Activated T-cell treated with anti-CD3 and anti-CD28 coated beads, Interleukin-2, amount 50 U/mL, for 24 hours (primary cell): ENCODE measurements around the gene DENND4A.
A peak's percentile ranks its signal among the peaks of the same experiment; 100 is the strongest.

Experiments
- DNase-seq: peaks from one replicate; pipeline ENCODE4 v3.0.0-alpha.2; 2020
- H3K27ac Mint-ChIP-seq: 2 replicates; pipeline ENCODE4 v1.8.0; 2020; ENCODE audit warnings: mild to moderate bottlenecking, mixed read lengths
- H3K27me3 Mint-ChIP-seq: 2 replicates; pipeline ENCODE4 v1.8.0; 2020; ENCODE audit warnings: mixed read lengths
- H3K36me3 Mint-ChIP-seq: 2 replicates; pipeline ENCODE4 v1.8.0; 2020; ENCODE audit warnings: low read depth, mixed read lengths
- H3K4me1 Mint-ChIP-seq: 2 replicates; pipeline ENCODE4 v1.8.0; 2020; ENCODE audit warnings: low read depth, mixed read lengths
- H3K4me3 Mint-ChIP-seq: 2 replicates; pipeline ENCODE4 v1.8.0; 2020; ENCODE audit warnings: mild to moderate bottlenecking, moderate library complexity, mixed read lengths
- H3K9me3 Mint-ChIP-seq: 2 replicates; pipeline ENCODE4 v1.8.0; 2020; ENCODE audit warnings: mixed read lengths

The DENND4A gene

DNA sequence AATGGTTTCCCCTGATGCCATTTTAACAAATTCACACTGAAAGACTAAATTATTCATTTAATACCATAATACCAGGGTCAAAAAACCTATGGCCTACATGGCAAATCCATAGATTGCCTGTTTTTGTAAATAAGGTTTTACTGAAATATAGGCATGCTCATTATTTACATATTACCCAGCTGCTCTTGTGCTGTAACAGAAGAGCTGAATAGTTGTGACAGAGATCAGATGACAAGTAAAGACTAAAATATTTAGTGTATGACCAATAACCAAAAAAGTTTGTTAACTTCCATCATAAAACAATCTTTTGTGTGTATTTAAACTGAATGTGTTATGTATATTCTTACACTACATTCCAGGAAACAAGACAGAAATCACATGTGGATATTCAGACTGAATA is 60.2 kb downstream of the DENND4A start:
- no peaks in the 10 kb centered on the region for H3K9me3 Mint-ChIP-seq
- no peak overlapping the region for H3K27ac Mint-ChIP-seq
- H3K4me1 Mint-ChIP-seq = no peaks in the 10 kb centered on the region
- H3K4me3 Mint-ChIP-seq = no peak overlapping the region
- peaks cover 73% of the 10 kb centered on the region for H3K36me3 Mint-ChIP-seq
- no peaks in the 10 kb centered on the region for H3K27me3 Mint-ChIP-seq
- DNase-seq = no peak

DNA sequence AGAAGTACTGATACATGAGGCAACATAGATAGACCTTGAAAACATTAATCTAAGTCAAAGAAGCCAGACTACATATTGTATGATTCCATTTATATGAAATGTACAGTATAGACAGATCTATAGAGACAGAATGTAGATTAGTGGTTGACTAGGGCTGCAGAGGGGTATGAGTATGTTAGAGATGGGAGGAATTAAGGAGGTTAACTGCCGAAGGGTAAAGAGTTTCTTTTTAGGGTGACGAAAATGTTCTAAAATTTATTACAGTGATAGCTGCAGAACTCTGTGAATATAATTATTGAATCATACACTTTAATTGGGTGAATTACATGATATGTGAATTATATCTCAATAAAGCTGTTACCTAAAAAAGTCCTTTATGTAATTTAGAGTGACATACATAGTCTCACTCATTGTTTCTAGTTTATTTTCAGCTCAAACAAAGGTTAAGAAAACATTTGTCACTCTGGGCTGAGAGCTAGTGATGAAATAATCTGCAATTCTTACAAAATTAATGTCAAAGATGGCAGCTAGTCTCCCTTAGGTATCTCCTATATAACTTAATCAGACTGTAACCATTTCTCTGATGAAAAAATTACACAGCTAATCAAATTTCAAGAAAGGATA is 61.4 kb downstream of the DENND4A start:
- H3K4me3 Mint-ChIP-seq = no peak overlapping the region
- H3K27ac Mint-ChIP-seq = no peak overlapping the region
- DNase-seq = no peak

DNA sequence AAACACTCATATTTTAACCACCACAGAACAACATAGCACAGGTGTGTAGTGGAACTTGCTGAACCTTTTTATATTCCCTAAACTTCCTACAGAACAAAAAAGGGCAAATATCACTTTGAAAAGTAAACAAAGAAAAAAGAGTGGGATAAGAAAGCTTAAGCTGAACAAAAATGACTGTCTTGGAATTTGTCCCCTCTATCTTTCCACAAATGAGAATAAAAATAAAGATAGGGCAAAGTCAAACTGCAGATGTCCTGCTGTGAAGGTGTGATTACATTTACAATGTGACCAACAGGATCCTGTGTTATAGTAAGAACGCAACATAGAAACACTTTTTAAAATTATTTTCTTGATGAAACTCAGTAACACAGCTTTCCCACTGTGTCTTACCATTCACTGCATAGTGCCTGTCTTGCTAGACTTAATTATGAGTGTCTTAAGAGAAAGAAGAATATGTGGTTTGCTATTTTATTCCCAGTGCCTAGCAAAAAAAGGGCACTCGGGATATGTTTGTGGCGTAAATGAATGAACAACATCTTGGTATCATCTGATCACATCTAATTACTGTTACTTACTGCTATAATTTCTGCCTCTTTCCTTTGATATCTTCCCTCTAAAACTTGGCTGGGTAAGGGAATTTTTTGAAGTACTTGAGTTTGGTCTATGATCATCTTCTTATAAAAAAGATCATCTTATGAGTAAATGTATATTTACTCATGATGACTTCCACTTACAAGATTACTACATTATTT is 67.5 kb downstream of the DENND4A start:
- Mint-ChIP-seq H3K27ac (peak overlapping the region; percentile 29), H3K4me1 (no peaks in the 10 kb centered on the region), H3K9me3 (no peaks in the 10 kb centered on the region), H3K27me3 (no peaks in the 10 kb centered on the region), H3K36me3 (peaks cover 70% of the 10 kb centered on the region), H3K4me3 (no peak overlapping the region)
- no peak for DNase-seq

More for the DNA sequence above, 61.4 kb downstream of the DENND4A start:
- Mint-ChIP-seq H3K36me3 (peaks cover 74% of the 10 kb centered on the region), H3K27me3 (no peaks in the 10 kb centered on the region), H3K9me3 (no peaks in the 10 kb centered on the region), H3K4me1 (no peaks in the 10 kb centered on the region)

DNA sequence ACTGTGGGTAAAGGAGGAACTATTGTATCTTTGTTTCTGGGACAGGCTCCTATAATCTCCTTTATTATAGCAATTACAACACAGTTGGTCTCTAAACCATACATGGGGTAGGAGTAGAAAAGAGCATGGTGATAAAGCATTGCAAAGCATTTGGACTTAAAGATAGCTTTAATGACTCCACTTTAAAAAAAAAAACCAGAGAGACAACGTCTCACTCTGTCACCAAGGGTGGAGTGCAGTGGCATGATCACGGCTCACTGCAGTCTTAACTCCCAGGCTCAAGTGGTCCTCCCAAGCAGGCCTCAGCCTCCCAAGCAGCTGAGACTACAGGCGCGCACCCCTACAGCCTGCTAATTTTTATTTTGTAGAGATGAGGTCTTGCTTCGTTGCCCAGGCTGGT is 68.2 kb downstream of the DENND4A start:
- Mint-ChIP-seq H3K4me1 (no peaks in the 10 kb centered on the region), H3K27me3 (no peaks in the 10 kb centered on the region), H3K9me3 (no peaks in the 10 kb centered on the region), H3K4me3 (no peak overlapping the region), H3K36me3 (peaks cover 71% of the 10 kb centered on the region), H3K27ac (no peak overlapping the region)
- DNase-seq = no peak

DNA sequence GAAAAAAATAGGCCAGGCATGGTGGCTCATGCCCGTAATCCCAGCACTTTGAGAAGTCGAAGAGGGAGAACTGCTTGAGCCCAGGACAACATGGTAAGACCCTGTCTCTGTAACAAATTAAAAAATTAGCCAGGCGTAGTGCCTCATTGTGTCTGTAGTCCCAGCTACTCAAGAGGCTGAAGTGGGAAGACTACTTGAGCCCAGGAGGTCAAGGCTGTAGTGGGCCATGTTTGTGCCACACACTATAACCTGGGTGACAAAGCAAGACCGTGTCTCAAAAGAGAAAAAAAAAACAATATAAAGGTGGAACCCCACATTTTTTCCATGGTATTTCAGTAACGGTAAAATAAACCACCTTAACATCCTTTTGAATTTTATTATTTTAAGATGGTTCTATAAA is 69.9 kb downstream of the DENND4A start:
- H3K27me3 Mint-ChIP-seq = no peaks in the 10 kb centered on the region
- DNase-seq = no peak
- H3K4me1 Mint-ChIP-seq = no peaks in the 10 kb centered on the region
- H3K36me3 Mint-ChIP-seq = peaks cover 74% of the 10 kb centered on the region
- H3K4me3 Mint-ChIP-seq = no peak overlapping the region
- no peak overlapping the region for H3K27ac Mint-ChIP-seq
- no peaks in the 10 kb centered on the region for H3K9me3 Mint-ChIP-seq

DNA sequence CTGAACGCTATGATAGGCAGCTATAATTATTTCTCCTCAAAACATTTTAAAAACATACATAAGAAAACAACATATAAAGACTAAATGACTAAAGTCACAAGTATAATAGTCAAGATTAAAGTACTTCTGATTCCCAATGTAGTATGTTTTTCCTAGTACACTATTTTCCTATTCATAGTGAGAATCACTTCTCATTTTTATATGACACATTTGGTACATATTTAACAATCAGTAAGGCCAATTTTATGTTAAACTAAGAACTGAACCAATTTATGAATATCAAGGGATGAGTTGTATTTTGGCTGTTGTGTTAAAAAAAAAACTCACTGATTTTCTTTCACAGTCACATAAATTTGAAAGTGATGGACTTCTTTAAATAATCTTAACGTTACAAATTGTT is 79.7 kb downstream of the DENND4A start:
- no peaks in the 10 kb centered on the region for H3K9me3 Mint-ChIP-seq
- no peak for DNase-seq
- peaks cover 74% of the 10 kb centered on the region for H3K36me3 Mint-ChIP-seq
- peak overlapping the region; percentile 47 for H3K27ac Mint-ChIP-seq
- H3K4me1 Mint-ChIP-seq = peaks cover 21% of the 10 kb centered on the region
- no peaks in the 10 kb centered on the region for H3K27me3 Mint-ChIP-seq
- no peak overlapping the region for H3K4me3 Mint-ChIP-seq

DNA sequence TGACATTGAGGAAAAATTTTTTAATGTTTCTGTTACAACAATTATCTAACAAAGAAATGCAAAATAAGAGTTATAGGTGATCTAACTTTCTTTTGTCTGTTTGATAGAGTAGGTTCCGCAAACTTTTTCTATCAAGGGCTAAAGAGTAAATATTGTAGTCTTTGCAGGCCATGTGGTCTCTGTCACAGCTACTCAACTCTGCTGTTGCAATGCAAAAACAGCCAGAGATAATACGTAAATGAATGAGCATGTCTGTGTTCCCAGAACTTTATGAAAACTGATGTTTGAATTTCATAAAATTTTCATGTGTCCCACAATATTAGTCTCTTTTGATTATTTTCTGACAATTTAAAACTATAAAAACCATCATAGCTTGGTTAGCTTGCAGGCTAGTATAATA is 97.0 kb downstream of the DENND4A start:
- Mint-ChIP-seq H3K4me3 (no peak overlapping the region), H3K4me1 (no peaks in the 10 kb centered on the region), H3K27ac (no peak overlapping the region), H3K36me3 (peaks cover 80% of the 10 kb centered on the region), H3K9me3 (no peaks in the 10 kb centered on the region), H3K27me3 (no peaks in the 10 kb centered on the region)
- no peak for DNase-seq

DNA sequence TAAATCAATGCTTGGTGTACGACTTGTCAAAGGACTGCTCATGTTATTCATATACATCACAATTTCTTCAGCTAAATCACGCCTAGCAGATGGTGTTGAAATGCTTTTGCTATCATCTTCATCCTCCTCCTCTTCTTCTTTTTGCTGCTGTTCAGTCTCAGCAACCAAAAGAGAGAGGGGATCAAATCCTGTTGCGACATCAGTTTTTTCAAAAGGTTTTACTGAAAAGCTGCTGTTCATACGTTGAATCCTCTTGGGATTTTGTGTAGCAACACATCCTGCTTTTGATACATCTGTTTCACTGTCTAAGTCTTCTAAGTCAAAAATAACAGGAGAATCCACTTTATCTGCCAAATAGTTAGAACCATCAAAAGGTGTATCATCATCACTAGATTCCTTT is 101.3 kb downstream of the DENND4A start:
- Mint-ChIP-seq H3K36me3 (peaks cover 88% of the 10 kb centered on the region), H3K27ac (no peak overlapping the region), H3K27me3 (no peaks in the 10 kb centered on the region), H3K9me3 (peaks cover 4% of the 10 kb centered on the region), H3K4me3 (no peak overlapping the region), H3K4me1 (peaks cover 8% of the 10 kb centered on the region)
- DNase-seq = no peak

DNA sequence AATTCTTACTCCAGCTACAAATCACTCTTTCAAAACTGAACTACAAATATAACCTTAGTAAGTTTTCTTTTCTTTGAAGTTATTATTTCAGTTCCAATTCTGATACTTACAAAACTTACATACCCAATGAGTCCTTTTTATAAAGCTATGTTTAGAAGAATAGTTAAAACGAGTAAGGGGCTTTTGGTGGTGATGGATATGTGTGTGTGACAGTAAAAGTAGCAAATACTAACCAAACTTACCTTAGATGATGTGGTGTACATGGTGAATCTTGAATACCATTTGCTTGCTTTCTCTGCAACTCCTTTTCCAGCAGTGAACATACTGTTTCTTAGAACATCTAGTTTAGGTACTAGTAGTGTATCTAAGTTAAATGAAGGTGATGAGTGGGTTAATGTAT is 101.9 kb downstream of the DENND4A start:
- Mint-ChIP-seq H3K27me3 (no peaks in the 10 kb centered on the region), H3K9me3 (peaks cover 4% of the 10 kb centered on the region), H3K36me3 (peaks cover 88% of the 10 kb centered on the region), H3K4me3 (no peak overlapping the region), H3K27ac (no peak overlapping the region), H3K4me1 (peaks cover 8% of the 10 kb centered on the region)
- no peak for DNase-seq

DNA sequence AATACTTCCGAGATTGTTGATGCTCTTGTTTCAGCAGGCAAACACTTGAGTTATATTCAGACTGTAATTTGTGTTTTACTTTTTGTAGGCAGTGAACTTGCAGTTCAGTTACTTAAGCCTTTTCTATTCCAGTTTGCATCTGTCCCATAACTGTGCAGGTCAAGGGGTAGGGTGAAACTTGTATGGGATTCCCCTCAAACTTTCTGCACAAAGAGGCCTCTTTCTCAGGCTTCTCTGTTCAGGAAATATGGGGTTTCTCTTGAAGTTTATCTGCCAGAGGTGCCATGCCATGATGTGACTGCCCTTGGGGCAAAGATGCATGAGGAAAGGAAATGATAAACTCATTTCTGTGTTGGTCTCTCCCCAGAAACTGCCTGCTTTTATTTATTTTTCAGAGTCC is 103.6 kb downstream of the DENND4A start:
- no peaks in the 10 kb centered on the region for H3K27me3 Mint-ChIP-seq
- peaks cover 81% of the 10 kb centered on the region for H3K36me3 Mint-ChIP-seq
- H3K27ac Mint-ChIP-seq = peak overlapping the region; percentile 47
- peaks cover 4% of the 10 kb centered on the region for H3K9me3 Mint-ChIP-seq
- H3K4me3 Mint-ChIP-seq = no peak overlapping the region
- H3K4me1 Mint-ChIP-seq = peaks cover 12% of the 10 kb centered on the region
- no peak for DNase-seq

DNA sequence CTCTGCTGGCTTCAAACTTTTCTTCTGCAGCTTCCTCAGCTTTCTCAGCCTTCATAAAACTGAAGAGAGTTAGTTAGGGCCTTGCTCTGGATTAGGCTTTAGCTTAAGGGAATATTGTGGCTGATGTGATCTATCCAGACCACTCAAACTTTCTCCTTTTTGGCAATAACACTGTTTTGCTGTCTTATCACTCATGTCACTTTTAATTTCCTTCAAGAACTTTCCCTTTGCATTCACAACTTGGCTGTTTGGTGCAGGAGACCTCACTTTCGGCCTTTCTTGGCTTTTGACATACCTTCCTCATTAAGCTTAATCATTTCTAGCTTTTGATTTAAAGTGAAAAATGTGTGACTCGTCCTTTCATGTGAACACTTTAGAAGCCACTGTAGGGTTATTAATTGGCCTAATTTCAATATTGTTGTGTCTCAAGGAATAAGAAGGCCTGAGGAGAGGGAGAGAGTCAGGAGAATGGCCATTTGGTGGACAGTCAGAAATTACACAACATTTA is 109.6 kb downstream of the DENND4A start:
- no peaks in the 10 kb centered on the region for H3K9me3 Mint-ChIP-seq
- H3K4me1 Mint-ChIP-seq = peaks cover 17% of the 10 kb centered on the region
- H3K27ac Mint-ChIP-seq = no peak overlapping the region
- peaks cover 32% of the 10 kb centered on the region for H3K36me3 Mint-ChIP-seq
- DNase-seq = no peak
- no peak overlapping the region for H3K4me3 Mint-ChIP-seq
- H3K27me3 Mint-ChIP-seq = no peaks in the 10 kb centered on the region

DNA sequence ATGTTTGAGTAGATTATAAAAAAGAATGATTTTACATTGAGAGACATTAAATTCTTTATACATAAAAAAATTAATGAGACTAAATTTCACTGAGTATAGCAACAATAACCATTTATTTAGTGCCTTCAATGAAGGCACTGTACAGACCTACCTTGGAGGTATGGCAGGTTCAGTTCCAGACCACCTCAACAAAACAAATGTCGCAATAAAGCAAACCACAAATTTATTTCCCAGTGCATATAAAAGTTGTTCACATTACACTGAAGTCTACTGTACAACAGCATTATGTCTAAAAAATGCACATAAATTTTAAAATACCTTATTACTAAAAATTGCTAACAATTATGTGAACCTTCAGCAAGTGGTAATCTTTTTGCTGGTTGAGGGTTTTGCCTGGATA is 111.5 kb downstream of the DENND4A start:
- Mint-ChIP-seq H3K27me3 (no peaks in the 10 kb centered on the region), H3K36me3 (peaks cover 28% of the 10 kb centered on the region)

DNA sequence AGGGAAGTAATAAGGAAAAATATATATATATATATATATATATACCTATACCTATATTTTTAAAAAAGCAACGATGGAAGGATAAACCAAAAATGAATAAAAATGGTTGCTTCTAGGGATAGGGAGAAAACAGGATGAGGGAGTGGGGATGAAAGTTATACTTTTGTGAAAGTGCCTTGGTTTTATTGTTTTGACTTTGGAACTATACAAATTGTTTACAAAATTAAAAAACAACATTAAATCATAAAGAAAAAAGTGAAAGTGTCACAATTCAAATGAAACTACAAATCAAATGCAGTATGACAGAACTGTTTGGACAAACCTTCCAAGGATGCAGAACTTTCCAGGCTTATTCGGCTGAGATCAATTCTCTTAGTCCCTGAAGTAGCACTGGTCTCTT is 116.0 kb downstream of the DENND4A start:
- H3K4me3 Mint-ChIP-seq = no peak overlapping the region

More for the DNA sequence above, 111.5 kb downstream of the DENND4A start:
- no peak overlapping the region for H3K4me3 Mint-ChIP-seq
- DNase-seq = no peak
- H3K4me1 Mint-ChIP-seq = peaks cover 17% of the 10 kb centered on the region
- no peak overlapping the region for H3K27ac Mint-ChIP-seq
- H3K9me3 Mint-ChIP-seq = no peaks in the 10 kb centered on the region

DNA sequence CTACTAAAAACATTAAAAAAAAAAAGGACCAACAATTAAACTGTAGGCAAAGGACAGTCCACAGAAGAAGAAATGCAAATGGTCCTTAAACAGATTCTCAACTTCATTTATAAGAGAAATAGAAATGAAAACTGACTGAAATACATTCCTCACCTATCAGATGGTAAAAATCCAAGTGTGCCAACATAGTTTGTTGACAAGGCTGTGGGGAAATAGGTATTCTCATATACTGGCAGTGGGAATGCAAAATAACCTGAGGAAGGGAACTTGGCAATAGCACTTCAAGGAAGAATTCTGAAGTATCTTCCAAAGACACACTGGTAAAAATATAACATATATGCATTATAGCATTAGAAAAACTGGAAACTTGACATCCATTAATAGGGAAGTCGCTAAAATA is 116.5 kb downstream of the DENND4A start:
- H3K4me1 Mint-ChIP-seq = no peaks in the 10 kb centered on the region
- H3K4me3 Mint-ChIP-seq = no peak overlapping the region
- H3K27me3 Mint-ChIP-seq = no peaks in the 10 kb centered on the region
- H3K27ac Mint-ChIP-seq = no peak overlapping the region
- no peaks in the 10 kb centered on the region for H3K9me3 Mint-ChIP-seq
- peaks cover 52% of the 10 kb centered on the region for H3K36me3 Mint-ChIP-seq
- DNase-seq = no peak

More for the DNA sequence above, 116.0 kb downstream of the DENND4A start:
- Mint-ChIP-seq H3K4me1 (no peaks in the 10 kb centered on the region), H3K27ac (peak overlapping the region; percentile 7), H3K9me3 (no peaks in the 10 kb centered on the region), H3K36me3 (peaks cover 51% of the 10 kb centered on the region), H3K27me3 (no peaks in the 10 kb centered on the region)
- no peak for DNase-seq

DNA sequence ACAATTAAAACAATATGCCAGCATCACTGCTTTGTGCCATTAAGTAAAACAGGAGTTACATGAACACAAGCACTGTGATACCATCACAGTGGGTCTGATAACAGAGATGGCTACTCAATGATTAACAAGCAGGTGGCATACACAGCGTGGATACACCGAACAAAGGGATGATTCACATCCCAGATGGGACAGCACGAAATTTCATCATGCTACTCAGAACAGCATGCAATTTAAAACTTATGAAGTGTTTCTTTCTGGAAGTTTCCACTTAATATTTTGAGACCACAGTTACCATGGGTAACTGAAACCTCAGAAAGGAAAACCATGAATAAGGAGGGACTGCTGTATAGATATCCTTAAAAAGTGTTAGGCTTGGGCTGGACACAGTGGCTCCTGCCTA is 125.8 kb downstream of the DENND4A start:
- Mint-ChIP-seq H3K27me3 (no peaks in the 10 kb centered on the region), H3K27ac (peak overlapping the region; percentile 33), H3K4me3 (no peak overlapping the region), H3K9me3 (no peaks in the 10 kb centered on the region), H3K4me1 (peaks cover 1% of the 10 kb centered on the region), H3K36me3 (peaks cover 85% of the 10 kb centered on the region)
- DNase-seq = no peak
